GM21825 (cell line): Measurements from ENCODE around the gene GRID1.

Experiments
- ATAC-seq: cut with Tn5 transposase; IDR thresholded peaks from one replicate; pipeline ENCODE4 v1.9.1; 2021; ENCODE audit warnings: mild to moderate bottlenecking, moderate library complexity; ENCODE audit not compliant: unreplicated experiment

Gene GRID1

DNA sequence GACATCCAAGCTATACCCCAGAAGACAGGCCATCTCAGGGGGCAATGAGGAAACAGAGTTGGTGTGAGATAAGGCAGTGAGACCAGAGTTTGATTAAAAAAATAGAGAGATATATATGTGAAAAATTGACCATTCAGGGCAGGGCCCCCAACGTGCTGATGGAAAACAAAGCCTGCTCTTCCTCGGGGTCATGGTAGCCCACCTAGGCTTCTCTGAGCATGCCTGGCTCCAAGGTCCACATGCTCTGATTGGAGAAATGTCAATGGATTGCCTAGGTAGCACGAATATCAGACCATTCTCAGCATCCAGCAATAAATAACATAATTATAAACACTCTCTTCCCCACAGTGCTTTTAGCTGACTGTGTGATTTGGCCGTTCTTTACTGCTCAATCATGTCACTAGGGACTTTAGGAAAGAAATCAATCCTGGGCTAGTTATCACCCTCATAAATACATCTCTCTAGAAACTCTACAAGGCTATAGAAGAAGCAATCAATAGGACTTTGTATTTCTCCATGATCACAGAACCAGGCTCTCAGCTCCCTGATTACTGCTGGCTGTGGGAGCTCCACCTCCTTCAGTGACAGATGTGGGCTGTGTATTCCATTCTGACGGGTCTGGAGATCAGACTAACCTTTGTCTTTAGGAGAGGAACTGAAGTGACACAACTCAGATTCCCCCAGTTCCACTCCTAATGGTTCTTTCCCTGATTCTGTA lies 766.4 kb downstream of the GRID1 start:
- ATAC-seq, result no peak

DNA sequence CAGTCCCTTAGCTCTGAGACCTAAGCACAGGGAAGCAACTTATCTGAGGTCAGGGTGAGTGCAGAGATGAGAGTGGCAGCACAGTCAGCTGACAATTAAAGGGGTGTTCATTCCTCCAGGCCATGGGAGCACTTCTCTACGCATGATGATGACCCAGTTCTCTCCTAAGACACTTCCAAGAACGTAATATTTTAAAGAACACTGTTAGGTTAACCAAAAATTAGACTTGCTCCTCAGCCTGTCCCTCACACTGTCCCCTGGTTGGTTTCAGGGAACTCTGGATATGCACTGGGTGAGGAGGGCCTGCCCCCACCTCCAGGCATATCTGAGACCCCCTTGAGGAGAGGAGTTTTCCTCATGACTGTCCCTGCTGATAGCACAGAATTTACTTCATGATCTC lies 767.5 kb downstream of the GRID1 start:
- no peak for ATAC-seq

DNA sequence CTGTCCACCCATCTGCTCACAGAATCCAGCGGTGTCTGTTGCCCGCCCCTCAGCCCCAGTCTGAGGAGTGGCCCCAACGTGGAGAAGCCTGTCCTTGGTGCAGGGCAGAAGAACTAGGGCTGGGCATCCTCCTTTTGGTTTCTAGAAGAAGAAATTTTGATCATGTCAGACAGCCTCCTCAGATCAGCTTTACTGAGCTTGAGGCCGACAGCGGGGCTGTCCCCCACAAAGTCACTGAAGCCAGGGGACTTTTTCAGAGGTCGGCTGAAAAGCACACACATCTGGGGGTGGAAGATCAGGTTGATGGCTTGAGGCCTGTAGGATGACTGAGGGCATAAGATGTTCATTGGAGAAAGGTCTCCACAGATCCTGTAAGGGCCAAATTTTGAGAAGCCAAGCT lies 767.9 kb downstream of the GRID1 start:
- no peak for ATAC-seq

DNA sequence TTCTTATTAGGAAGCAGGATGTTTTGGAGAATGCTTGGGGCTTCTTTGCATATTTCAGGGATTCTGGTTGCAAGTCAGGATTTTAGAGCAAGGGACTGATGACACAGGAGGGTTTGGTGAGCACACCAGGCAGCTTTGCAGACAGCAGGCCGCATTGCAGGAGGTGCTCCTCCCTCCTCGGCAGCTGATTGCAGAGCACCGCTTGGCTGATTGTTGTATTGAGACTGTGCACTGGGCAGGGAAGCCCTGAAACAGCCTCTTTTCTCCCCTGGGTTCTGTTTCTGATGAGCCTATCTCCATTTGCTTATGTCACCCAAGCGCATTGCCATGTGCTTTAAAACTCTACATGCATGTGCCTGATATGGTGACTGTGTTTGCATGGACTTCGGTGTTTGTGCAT lies 769.6 kb downstream of the GRID1 start:
- no peak for ATAC-seq

DNA sequence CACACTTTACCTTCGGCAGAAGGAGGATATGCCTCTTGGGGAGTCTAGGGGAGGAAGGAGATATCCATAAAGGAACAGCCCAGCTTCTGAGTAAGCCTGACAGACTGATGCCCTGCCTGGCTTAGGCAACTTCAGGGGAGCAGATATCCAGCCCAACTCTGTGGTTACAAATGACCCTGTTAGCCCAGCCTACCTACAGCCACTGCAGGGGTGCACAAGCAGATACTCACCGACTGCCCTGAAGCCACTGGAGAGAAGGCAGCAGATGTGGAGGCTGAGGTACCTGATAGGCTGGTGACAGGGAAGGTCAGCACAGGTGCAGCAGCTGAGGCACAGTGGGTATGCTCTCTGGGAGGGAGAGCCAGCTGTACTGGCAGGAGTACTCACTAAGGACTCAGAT lies 770.2 kb downstream of the GRID1 start:
- no peak for ATAC-seq

DNA sequence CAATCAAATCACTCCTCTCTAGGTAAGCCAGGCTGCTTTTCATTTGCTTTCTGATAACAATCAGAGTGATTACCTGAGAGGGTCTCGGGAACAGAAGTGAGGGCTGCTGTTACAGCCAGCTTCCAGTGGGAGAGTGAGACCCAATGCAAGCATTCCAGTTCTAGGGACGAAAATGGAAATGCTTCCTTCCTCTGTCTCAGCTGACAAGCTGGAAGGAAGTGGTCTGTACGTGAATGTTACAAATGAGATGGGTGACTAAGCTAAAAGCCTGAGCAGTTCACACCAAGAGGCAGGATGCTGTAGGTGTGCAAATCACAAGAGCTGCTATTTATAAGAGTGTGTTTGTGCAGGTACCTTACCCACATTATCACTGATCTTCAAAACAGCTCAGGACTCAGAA lies 772.4 kb downstream of the GRID1 start:
- no peak for ATAC-seq

DNA sequence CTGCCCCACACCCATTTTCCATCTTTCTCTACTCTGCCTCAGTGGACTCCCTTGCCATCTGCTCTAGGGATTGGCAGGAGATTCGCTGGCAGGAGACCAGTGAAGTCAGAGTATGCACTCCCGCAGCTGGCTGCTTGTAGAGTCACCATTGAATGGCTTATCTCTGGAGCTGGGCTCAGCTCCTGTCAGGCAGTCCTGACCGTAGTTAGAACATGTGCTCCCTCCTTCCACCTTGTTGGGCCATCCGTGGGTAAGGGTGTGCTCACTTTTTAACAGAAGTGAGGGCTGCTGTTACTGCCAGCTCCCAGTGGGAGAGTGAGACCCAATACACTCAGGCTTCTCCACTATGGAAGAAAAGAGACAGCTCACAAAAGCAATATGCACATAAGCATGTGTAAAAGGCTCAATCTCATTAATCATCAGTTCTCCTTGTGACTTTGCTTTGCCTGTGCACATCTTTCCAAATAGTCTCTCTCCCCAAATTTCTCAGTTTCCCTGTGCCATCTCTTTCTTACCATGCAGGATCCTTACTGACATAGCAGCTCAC lies 773.3 kb downstream of the GRID1 start:
- no peak for ATAC-seq

DNA sequence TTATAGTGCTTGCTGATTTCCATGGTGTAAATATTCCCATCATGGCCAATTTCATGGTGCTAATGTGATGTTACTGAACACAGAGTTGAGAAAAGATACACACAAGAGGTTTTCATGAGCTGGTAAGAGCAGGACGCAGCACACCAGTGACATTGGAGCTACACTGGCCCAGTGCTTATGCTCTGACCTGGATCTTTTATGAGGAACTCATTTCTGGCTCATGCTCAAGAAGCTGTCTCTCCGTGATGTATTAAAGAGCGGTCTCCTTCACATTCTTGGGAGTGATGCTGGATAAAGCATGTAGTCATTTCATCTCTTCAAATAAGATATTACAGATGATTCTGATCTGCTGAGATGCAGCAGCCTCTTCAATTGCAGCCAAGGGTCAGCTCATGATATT lies 785.2 kb downstream of the GRID1 start:
- no peak for ATAC-seq

DNA sequence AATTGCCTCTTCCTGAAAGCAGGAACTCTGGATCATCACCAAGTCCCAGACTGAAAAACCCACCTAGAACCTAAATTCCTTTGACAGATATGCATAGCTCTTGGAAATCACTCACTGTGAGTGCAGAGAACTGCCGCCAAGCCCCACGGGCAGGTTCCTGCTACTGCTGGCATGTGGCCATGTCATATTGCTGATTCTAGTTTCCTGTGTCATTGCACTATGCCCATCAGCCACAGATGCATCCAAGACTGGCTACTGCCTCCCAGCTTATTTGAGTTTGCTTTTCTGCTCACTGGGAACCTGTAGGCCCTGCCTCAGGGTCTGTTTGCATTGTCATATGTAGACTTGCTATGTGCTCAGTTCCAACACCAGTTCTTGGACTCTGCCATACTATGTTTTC lies 786.0 kb downstream of the GRID1 start:
- ATAC-seq, result no peak

DNA sequence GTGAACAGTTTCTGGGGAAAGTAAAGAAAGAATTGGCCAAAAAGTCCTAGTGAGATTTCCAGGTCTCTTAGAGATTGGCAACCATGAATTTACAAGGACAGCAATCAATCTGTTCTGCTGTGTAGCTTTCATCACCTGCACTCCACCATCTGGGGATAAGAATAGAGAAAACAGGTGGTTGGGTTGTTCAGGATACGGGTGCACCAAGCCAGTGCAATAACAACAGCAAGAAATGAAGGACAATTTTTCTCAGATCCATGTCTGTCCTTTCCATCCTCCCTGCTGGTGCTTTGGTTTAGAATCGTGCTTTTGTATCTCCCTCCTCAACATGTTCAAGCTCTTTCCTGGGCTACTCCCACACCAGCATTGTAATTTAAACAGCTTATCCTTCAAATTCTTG lies 787.7 kb downstream of the GRID1 start:
- ATAC-seq, result no peak

DNA sequence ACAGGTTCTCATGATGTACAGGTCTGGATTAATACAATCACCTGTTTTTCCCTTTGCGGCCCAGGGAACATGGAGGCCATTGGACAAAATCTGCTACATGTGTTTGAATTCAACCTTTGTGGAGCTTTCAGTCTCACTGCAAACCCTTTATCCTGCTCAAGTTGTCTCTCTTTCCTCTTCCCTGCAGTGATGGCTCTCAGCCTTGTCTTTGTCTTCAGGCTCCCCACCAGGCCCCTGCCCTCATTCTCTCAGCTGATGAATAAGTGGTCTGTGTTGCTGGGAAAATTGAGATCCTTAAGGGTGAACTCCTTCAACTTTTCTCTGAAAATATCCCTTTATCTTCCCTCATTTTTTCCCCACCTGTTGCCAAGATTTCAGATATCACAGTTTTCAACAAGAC lies 791.2 kb downstream of the GRID1 start:
- ATAC-seq, result no peak

DNA sequence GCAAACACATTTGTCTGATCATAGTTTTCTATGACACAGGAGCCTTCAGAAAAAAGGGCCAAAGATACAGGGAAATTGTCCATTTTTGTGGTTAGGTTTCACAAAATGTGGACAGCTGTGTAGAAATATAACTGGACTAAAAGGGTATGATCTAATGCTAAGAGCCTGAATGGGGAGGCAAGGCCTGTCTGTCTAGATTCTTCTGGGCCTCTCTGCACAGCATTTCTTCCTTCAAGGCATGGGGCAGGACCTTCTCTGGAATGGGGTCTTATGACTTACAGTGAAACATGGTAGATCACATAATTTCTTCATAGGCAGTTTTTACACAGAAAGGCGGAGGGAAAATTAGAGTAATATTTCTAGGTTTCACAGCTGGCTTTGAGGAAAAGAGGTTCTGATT lies 795.7 kb downstream of the GRID1 start:
- no peak for ATAC-seq

DNA sequence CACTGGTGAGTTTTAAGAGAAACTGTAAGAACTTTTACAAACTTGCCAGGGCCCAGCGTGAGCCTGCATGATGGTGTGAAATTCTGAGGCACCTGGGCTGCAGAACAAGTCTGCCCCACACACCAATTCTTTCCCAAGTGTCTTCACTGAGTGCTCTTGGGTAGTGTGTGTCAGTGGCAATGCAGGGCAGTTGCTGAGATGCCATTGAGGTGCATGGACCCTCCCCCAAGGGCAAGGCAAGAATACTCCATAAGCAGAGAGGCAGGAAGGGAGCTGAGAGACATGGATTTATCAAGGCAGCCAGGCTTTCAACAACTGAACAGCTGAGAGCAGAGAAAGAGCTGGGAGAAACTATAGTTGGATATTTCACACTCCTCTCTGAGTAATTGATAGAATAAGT lies 801.2 kb downstream of the GRID1 start:
- no peak for ATAC-seq

DNA sequence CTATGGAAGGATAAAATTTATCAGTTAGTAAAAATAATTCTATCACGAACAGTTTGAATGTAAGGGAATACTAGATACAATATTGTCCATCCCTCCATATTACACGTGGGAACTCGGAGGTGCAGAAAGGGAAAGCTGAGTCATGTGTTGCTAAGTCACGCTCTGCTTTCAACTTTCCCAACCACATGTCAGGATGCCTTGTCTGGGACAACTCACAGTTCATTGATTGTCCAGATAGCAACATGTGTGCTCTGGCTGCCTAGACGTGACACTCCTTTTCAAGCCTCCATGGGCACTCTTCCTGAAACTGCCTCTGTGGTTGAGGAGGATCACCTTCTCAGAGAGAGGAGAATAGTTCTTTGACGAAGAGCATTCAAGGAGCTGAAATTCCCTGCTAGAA lies 808.1 kb downstream of the GRID1 start:
- ATAC-seq, result no peak

DNA sequence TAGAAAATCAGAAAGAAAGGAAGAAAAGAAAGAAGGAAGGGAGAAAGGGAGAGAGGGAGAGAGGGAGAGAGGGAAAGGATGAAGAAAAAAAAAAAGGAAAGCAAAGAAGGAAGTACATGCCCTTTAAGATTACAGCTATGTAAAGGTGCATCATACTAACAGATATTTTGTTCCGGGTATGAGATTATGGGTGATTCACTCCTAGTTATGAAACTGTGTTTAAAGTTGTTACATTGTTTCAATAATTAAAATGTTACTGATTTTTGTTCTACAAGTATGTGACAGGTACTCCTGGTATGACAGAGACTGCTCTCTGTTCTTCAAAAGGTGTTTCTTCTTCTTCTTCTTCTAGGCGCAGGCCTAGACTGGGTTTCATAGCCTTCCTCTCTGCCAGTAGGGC lies 808.9 kb downstream of the GRID1 start:
- no peak for ATAC-seq

DNA sequence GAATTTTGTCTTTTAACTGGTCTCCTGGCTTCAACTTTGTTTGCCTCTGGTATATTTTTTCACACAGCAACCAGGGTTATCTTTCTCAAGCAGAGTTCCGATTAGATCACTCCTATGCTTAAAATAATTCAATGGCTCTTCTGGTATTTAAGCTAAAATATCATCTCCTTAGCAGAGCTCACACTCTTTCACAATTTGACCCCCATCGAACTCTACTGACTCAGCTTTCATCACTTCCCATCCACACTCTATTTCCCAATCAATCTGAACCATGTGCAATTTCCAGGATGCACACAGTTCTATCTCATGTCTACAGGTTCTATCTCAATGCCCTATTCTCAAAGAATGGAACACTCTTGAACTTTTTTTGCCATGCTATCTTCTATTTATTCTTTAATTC lies 809.5 kb downstream of the GRID1 start:
- ATAC-seq, result no peak
